Left renal pelvis (tissue), 4 donors: ENCODE measurements around the gene TYK2. TPM values are rescaled to one million over a fixed set of nuclear protein-coding genes. Genes with fewer than 3 reads are reported as not detected.
"Not testable (repeated sequence)": the region's sequence is repeated elsewhere in the genome, so short reads cannot be mapped to it uniquely, and the experiment has no call there.

Source experiments
- DNase-seq, 4 donors: peaks; one replicate each; pipeline ENCODE4 v3.0.0-alpha.2; 2013; ENCODE audit warnings: low read depth in 4 of 4, low spot score in 3 of 4
- polyA plus RNA-seq, 4 donors: library from polyadenylated mRNA; unstranded; fragments of 120-200 nt; gene quantifications; one replicate each; pipeline ENCODE4 v1.2.1, GENCODE V29; 2013; ENCODE audit not compliant: insufficient read length in 4 of 4

The TYK2 gene
- polyA plus RNA-seq: 100 to 1,000 TPM; 102 to 170 (median 113) TPM

- DNase-seq: peak; percentile 97 to 98 (median 98)
These were observed at the start of gene TYK2 for GRCh38 chr19:10380313-10381102. TYK2 (minus strand) TSS chr19:10380572; CDS start chr19:10378406, 2,166 bp downstream.

- DNase-seq: no peak
These were observed 48.6 kb upstream of the TYK2 start for GRCh38 chr19:10428996-10429381.

DNA sequence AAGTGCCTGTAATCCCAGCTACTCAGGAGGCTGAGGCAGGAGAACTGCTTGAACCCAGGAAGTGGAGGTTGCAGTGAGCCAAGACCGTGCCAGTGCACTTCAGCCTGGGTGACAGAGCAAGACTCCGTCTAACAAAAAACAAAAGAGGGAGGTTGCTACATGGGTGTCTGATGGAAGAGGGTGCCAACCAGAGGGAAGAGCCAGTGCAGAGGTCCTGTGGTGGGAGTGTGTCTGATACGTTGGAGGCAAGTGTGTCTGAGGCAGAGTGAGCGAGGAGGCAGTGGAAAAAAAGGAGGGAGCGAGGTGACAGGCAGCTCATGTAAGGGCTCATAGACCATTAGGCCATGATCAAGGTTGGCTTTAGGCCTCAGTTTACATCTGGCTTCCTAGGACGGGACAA is 46.8 kb upstream of the TYK2 start:
- no peak for DNase-seq

DNA sequence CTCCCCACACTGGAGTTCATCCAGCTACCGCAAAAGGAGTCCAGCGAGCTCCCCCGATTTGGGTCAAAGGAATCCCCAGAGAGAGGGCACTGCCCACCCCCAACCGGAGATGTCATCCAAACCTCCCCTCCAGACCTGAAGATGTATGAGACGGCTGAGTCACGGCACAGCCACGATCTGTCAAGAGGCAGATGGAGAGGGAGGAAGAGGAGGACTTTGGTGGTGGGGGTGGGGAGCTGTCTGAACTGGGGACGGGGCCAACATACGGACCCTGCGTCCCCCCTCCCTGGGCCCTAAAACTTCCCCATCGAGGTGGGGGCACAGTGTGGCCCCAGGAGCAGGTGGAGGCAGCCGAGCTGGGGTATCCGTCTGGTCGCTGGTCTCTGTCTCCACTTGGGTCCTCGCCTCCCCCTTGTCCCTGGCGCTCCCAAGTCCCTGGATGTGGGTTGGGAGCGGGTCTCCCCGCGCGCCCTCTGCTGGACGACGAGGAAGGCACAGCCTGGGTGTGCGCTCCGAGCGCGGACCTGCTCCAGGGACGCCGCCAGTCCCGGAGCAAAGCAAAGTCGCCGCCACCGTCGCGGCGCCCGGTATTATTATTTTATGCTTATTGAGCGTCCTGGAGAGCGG is 43.8 kb upstream of the TYK2 start:
- DNase-seq: no peak

- DNase-seq: no peak
These were observed 42.5 kb upstream of the TYK2 start for GRCh38 chr19:10422846-10423245.

DNA sequence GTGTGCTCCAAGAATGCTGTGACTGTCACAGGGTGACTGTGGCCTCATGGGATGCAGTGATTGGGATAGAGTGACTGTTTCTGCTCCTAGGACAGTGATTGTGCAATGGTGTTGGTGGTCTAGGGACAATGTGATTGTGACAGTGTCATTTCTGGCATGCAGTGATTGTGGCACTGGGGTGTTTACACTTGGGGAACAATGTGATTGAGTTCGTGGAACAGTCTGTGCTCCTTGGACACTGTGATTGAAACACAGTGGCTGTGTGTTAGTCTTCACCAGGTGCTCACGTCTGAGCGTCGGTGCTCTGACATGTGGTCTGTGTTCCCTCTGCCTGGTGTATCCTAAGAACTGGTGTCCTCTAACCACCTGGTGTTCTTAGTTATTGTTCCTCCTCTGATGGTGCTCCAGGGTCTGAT is 41.7 kb upstream of the TYK2 start:
- DNase-seq: no peak

DNA sequence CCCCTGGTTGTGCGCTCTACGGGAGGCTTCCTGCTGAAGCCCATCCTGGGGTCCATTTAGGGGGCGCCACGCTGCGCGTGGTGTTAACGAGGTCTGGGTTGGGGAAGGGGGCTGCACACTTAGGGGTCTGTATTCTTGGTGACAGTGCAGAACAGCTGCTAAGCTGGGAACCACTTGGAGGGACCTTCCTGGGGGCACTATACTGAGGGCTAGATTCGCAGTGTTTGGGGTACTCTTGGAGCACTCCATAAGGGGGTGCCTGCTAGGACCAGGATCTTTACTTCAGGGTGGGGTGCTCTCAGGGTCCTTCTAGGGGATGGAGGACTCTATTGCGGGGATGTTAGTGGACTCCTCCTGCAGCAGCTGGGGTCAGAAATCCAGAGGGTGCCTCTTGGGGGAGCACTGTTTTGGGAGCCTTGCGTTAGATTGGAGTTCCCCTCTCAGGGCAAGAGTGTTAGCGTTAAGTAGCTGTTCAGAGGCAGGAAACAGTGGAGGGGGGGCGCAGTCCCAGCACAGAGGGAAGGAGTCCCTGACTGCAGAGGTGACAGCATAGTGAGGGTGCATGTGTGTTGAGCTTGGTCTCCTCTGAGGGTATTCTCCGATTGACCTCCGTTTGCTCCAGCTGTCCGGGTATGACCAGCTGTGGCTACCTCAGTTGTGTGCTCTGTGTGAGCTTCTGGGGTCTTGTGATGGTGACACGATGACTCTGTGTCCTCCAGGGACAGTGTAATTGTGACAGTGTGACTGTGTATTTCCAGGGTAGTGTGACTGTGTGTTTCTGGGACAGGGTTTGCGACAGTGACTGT is 41.1 kb upstream of the TYK2 start:
- no peak for DNase-seq

GRCh38 chr19:10420444-10421239 is 40.3 kb upstream of the TYK2 start, which contains the start of gene PDE4A:
PDE4A (plus strand) TSS chr19:10420538; CDS start chr19:10420765, 227 bp downstream.
- no peak for DNase-seq

GRCh38 chr19:10419646-10420443 is 39.5 kb upstream of the TYK2 start:
- DNase-seq: no peak

DNA sequence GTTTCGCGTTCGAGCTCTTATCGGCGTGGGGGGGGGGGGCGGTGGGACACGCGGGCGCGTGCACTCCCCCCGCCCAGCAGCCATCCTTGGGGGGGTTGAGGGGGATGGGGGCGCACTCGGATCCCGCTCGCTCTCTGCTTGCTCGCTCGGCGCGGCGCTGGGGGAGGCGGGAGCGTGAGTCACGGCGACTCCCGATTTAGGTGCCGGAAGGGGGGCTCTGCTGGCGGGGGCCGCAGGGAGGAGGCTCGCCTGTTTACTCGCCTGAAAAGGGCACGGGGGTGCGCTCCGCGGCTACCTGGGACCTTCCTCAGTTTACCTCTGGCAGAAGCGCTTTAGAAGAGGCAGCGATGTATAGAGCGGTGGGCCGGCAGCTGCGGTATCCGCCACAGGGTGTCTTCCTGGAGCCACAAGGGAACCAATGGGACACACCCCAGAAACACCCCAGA is 38.9 kb upstream of the TYK2 start:
- DNase-seq: no peak

GRCh38 chr19:10418485-10419199 is 38.3 kb upstream of the TYK2 start:
- DNase-seq: no peak

DNA sequence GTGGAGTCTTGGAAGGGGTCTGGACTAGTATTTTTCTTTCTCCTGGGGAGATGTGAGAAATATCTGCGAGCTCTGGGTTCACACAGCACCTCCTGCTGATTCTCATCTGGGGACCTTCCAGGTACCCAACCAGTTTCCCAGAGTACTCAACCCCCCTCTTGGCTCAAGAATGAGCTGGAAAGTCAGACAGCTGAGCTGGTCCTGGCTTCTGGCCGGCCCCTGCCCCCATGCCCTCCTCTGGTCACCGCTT is 37.8 kb upstream of the TYK2 start:
- no peak for DNase-seq

DNA sequence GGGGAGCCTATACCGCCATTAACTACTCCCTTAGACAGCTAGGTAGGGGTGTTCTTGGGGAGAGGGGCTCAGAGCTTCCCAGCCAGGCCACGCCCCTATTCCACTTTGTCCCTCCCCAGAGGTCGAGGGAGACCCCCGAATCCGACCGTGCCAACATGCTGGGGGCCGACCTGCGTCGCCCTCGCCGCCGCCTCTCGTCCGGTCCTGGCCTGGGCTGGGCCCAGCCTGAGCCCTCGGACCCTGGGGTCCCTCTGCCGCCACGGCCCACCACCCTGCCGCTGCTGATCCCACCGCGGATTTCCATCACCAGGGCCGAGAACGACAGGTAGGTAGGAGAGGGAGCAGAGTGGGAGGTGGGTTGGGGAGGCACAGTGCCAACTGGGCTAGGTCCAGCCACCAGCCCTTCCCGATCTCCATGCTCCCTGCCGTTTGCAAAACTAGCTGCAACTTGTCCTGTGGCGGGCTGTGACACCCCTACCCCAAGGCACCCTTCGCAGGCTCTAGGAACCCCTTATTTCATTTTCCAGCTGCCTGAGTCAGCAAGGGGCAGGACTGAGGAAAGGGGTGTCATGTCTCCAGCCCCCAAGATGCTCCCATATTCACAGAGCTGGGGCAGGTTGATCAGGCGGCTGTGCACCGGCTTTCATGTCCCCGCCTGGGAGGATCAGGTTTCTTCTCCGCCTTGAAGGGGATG is 37.3 kb upstream of the TYK2 start:
- DNase-seq: no peak

DNA sequence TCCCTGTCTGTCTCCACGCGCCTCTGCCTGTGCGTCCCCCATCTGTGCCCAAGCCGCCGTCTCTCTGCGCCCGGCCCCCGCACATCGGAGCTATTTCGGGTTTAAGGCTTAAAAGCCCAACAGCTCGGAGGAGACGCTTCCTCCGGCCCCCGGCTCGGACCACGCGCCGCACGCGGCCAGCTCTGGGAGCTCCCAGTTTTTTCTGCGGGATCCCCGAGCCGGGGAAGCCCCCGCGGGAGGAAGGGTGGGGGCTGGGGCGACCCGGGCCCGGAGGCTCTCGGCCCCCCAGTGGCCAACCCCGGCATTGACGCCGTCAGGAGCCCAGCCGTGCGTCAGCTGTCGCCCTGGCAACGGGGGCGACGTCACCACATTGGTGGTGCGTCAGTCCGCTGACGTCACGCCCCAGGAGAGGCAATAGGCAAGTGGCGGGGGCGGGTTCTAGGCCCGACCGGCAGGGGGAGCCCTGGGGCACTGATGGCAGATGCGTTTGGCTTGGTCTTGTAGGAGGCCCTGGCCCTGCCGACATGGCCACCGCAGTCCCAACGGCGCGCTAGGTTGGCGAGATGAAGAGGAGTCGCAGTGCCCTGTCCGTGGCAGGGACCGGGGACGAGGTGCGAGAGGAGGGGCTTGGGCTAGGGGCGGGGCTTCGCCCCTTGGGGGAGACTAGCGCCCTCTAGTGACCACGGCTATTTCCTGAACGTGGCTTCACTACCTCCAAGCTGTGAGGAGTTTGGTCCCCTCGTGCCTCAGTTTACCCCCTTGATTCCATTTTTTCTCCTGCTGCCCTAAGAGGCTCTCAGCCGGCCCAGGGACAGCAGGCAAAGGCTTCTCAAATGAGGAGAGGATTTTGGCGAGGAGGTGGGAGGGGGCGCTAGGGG is 36.2 kb upstream of the TYK2 start:
- DNase-seq: no peak

- DNase-seq: no peak
These were observed 35.7 kb upstream of the TYK2 start for GRCh38 chr19:10416083-10416379.

- no peak for DNase-seq
These were observed 32.0 kb upstream of the TYK2 start for GRCh38 chr19:10412257-10412977.

DNA sequence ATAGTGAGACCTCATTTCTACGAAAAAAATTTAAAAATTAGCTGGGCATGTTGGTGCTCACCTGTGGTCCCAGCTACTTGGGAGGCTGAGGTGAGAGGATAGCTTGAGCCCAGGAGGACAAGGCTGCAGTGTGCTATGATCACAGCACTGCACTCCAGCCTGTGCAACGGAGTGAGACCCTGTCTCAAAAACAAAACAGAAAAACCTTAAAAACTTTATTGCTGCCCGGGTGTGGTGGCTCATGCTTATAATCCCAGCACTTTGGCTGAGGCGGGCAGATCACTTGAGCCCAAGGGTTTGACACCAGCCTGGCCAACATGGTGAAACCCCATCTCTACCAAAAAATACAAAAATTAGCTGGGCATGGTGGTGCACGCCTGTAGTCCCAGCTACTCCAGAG is 30.9 kb upstream of the TYK2 start:
- DNase-seq: not testable (repeated sequence)
